Fibroblast of skin of left quadriceps (primary cell): ENCODE data around the gene SENP3.

Experiments
- DNase-seq, 2 experiments: peaks; one replicate each; pipeline ENCODE4 v3.0.0-alpha.2; 2013; ENCODE audit warnings: low read depth in 2 of 2

Gene SENP3

GRCh38 chr17:7577327-7578199, 15.8 kb downstream of the SENP3 start:
- no peak for DNase-seq

GRCh38 chr17:7579001-7579833, 17.5 kb downstream of the SENP3 start, which contains the start of gene CD68:
Gene CD68, plus strand, starts transcription at chr17:7579638. Its CDS starts 40 bp downstream, at chr17:7579678.
- peak; percentile 70 to 71 for DNase-seq

GRCh38 chr17:7579834-7580603, 18.3 kb downstream of the SENP3 start:
- DNase-seq = no peak

DNA sequence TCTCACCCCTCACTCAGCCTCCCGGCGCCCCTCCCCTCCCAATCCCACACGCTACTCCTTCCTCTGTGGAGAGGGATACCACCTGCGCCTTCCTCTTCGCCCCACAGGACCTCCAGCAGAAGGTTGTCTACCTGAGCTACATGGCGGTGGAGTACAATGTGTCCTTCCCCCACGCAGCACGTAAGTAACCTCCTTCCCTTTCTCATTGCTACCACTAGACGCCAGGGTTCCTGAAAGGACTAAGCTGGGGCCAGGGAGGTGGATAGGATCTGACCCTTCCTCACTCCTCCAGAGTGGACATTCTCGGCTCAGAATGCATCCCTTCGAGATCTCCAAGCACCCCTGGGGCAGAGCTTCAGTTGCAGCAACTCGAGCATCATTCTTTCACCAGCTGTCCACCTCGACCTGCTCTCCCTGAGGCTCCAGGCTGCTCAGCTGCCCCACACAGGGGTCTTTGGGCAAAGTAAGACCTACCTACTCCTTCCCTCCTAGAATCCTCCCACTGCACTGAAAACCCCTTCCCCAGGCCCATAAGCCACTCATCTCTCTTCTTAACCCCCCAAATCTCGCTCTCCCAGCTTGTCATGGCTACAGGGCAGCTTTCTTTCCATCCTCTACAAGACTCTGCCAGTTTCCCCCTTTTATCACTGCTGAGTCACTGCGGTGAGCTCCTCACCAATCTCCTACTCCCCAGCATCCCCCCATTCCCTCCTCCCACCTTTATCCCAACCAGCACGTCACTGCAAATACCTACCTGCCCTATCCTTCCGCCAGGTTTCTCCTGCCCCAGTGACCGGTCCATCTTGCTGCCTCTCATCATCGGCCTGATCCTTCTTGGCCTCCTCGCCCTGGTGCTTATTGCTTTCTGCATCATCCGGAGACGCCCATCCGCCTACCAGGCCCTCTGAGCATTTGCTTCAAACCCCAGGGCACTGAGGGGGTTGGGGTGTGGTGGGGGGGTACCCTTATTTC, 19.2 kb downstream of the SENP3 start:
- no peak for DNase-seq

GRCh38 chr17:7582396-7583252, 20.9 kb downstream of the SENP3 start:
- no peak for DNase-seq

- peak; percentile 96 to 97 for DNase-seq
Observed at GRCh38 chr17:7583253-7584109, 21.8 kb downstream of the SENP3 start, which contains the start of gene MPDU1. Gene MPDU1, plus strand, starts transcription at chr17:7583852. Its CDS starts 11 bp downstream, at chr17:7583863.

DNA sequence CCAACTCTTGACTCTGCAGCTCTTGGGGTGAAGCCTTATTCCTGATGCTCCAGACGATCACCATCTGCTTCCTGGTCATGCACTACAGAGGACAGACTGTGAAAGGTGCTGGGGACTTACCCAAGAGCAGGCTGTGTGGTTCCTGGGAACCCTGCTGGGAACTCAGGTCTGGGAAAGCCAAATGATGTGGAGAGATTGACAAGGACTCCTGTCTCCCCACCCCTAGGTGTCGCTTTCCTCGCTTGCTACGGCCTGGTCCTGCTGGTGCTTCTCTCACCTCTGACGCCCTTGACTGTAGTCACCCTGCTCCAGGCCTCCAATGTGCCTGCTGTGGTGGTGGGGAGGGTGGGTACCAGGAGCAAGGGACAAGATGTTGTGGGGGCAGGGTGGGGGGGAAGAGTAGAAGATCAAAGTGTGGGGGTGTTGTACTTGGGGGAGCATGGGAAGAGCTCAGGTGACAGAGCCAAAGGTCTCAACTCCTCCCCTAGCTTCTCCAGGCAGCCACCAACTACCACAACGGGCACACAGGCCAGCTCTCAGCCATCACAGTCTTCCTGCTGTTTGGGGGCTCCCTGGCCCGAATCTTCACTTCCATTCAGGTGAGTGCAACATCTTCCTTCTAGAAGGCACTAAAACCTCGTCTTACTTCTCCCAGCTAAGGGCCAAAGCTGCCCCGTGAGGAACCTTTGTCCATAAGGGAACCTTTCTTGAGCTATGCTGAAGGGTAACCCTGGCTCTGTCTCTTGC, 25.1 kb downstream of the SENP3 start:
- DNase-seq = no peak

DNA sequence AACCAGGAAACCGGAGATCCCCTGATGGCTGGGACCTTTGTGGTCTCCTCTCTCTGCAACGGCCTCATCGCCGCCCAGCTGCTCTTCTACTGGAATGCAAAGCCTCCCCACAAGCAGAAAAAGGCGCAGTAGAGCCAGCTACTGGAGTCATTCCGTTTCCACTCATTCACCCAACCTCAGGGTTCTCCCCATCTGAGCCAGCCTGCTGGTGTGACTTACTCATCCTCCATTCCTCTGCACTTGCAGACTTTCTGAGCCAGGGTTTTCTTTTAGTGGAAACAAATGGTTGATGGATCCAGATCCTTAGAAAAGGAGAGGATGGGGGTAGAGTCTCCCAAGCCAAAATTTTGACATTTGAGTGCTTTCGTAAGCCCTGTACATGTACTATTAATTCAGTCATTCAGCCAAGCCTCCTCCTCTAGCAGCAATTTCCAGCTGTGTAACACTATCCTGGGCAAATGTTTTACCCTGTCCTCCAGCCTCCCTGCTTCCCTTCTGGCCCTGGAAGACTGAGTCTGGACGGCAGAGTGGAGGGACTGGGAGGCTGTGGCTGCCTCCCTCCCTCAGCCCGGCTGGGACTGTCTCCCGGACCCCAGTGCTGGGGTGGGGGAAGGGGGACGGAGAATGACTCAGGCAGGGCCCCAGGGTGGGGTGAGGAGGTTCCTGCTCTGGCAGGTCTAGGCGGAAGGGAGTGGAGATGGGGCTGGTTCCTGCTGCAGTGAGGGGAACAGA, 25.9 kb downstream of the SENP3 start:
- DNase-seq = peak; percentile 86 to 87

DNA sequence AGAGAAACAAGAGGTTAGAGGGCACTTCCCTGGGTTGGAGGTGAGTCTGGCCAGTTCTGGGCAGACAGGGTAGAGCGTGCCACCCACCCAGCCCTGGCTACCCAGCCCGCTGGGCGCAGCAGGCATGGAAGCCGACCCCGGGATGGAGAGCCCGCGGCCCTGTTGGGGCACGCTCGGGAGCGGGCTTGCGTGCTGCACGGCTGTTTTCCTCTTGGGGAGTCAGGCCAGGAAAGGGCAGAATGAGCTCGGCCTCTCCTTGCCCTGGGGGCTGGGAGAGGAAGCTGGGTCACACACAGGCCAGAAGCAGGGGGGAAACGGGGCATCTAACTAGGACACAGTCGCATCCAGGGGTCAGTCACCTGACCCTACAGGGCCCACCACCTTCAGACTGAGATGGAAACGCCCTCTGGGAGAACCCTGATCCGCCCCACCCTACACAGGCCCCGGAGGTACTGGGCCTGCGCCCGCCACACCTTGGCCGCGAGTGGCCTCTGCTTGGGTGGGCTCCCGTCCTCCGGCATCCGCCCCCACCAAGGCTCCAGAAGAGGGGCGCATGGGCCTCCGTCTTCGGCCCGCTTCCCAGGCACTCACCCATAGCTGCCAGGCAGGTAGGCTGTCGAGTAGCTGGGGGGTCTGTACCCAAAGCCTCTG, 27.0 kb downstream of the SENP3 start:
- no peak for DNase-seq

DNA sequence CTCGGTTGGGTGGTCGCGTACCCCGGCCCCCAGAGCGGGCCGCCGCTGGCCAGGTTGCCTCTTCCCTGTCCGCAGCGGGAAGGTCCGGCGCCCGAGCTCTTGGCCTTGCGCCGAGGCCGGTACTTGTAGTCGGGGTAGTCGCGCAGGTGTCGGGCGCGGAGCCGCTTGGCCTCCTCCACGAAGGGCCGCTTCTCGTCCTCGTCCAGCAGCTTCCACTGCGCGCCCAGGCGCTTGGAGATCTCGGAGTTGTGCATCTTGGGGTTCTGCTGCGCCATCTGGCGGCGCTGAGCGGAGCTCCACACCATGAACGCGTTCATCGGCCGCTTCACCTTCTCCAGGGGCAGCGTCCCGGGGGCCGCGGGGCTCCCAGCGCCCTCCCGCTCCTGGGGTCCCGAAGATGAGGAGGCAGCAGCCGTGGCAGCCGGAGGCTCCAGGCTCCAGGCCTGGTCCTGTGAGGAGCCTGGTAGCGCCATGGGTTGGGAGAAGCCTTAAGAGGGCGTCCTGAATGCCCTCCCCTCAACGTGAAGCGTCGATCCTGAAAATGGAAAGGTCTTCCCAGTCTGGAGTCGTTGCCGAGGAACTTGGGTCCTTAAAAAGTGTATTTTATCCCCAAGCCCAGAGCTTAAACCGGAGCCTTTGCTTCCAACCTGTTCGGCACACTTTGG, 27.6 kb downstream of the SENP3 start:
- peak; percentile 53 to 61 for DNase-seq

DNA sequence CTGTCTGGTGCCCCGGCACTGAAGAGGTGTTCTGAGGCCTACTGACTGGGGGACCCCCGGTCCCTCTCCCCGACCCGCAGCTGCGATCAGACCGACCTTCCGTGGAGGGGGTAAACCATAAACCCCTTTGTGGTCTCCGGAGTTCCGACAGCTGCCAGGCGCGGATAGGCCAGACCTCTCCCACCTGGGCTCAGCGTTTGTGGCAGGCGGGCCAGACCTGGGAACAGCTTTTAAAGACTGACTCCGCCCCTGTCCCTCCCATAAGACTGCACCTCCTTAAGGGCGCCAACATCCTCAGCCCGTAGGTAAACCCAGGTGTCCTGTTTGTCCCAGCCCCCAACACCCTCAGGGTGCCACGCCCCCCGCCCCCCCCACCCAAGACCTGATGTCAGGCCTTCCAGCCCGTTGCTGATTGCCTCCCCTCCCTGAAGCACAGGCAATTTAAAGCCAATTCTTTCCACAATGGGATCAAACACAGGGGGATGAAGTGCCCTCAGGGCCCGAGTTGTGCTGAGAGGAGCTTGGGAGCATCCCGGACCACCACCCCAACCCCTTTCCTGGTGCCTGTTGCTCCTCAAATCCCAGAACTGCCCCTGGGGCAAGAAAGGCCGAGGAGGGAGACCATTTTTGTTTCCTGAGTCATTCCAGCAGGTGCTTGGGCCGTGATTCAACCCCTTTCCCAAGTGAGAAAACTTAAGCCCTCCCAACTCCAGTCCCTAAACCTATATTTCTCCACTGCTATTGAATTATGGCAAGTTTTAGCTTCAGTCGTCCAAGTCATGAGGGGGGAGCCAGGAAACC, 28.4 kb downstream of the SENP3 start, which contains the start of gene SOX15:
SOX15 (minus strand) TSS at position 204 of the 801 bp plus-strand sequence. CDS start 418 bp downstream, outside the sequence.
- DNase-seq = no peak

GRCh38 chr17:7590743-7591142, 29.0 kb downstream of the SENP3 start:
- no peak for DNase-seq

DNA sequence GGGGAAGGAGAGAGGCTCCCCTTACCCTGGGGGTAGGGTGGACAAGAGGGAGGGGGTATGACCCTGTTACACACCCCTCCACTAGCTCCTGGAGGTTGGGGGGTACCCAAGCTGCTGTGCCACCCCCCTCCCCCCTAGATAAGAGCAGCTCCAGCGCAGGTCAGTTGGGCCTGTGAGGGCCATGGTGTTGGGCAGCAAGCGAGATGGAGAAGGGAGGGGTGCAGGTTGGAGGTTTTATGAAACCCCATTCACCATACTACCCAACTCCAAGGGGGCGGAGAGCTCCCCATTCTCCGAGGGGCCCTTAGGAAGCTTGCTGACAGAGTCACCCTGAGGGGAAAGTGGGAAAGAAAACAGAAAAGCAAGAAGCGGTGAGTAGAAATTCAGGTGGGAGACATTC, 29.9 kb downstream of the SENP3 start:
- DNase-seq = no peak

GRCh38 chr17:7592422-7593021, 30.8 kb downstream of the SENP3 start:
- no peak for DNase-seq

GRCh38 chr17:7593296-7593695, 31.6 kb downstream of the SENP3 start:
- DNase-seq = no peak
